ENCODE results near the gene PRRT1. TPM values are rescaled to one million over a fixed set of nuclear protein-coding genes. Genes with fewer than 3 reads are reported as not detected.
"Not testable (repeated sequence)": the region's sequence is repeated elsewhere in the genome, so short reads cannot be mapped to it uniquely, and the experiment has no call there.

Gene PRRT1
- total RNA-seq, 2 experiments from 2014 or later: 1.1 TPM

DNA sequence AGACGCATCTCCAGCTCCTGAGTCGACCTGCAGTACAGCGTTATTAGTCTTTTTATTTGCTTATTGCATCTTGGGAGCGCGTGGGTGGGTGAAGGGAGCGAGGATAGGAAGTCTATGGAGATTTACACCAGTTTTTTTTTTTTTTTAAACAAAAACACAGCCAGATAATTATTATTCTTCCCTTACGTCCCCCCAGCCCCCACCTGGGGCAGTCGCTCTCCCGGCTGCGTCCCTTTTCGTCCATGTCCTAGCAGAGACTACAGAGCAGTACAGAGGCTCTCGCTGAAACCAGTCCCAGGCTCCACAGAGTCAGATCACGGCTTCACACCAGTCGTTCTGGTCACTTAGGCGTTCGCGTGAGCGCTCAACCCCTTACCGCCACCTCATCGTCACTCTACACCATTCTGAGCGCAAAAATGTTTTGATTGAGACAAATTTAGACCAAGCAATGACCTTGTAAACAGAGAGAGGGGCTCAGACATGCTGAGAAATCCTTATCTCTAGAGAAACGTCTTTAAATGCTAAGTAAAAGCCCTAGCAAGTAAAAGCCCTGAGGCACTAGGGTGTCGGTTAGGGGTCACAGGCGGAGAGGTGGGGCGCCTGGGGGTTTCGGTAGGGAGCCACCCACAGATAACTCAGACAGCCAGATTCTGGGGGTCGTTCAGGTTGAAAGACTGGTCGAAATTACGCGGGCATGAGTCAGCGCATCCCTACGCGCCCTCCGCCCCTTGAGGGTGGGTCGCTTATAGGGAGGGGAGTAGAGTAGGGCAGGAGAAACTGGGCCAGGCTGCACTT is 1.2 kb upstream of the PRRT1 start:
- CTCF ChIA-PET: interaction anchor here (0.6 to 1.1 kb wide), 4 partner anchors 25 to 400 kb away, joined by 3 read pairs; partner anchors contain the start of gene ATF6B
- Mint-ChIP-seq H3K27ac (no peak overlapping the region), H3K27me3 (ENCODE audit: low read depth) (peaks cover 8% of the 10 kb centered on the region), H3K4me3 (peak overlapping the region; percentile 99), H3K36me3 (ENCODE audit: low read depth) (peaks cover 7% of the 10 kb centered on the region), H3K4me1 (ENCODE audit: low read depth) (peaks cover 55% of the 10 kb centered on the region), H3K9me3 (no peaks in the 10 kb centered on the region)
- intact Hi-C loops (cut with micrococcal nuclease): loop anchor here (5.0 kb wide), 1 partner anchor 196 kb away; the partner anchor contains the start of genes NELFE and SKIC2
- no peak for DNase-seq

DNA sequence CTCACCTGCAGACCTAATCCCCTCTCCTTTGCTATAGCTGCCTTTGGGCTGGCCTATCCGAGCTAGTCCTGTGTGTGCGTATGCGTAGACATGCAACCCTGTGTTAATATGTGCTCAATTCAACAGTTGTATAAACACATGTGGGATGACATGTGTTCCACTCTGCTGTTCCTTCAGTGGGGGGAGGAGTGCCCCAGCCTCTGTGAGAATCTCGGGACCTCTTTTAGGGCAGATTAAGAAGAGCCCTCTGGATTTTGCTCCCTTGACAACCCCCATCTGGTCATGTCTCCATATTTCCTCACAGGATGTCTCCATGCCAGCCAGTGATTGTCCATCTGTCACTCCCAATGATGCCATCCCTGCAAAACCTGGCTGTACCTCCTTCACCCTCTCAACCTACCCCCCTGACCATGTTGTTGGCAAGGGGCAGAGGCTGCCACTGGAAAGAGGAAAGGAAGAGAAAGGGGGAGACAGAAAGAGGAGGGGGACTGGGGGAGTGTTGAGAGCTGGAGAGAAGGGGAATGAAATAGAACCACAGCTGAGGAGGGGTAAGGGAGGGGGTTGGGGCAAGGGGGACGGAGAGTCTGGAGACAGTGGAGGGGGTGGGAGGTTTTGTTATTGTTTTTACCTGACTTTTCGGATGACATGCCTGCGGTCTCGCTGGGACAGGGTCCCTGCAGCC is 417 bp downstream of the PRRT1 start:
- Mint-ChIP-seq H3K27me3 (ENCODE audit: low read depth) (peaks cover 8% of the 10 kb centered on the region), H3K4me3 (peak overlapping the region; percentile 66), H3K9me3 (no peaks in the 10 kb centered on the region), H3K4me1 (ENCODE audit: low read depth) (peaks cover 55% of the 10 kb centered on the region), H3K36me3 (ENCODE audit: low read depth) (no peaks in the 10 kb centered on the region), H3K27ac (no peak overlapping the region)
- no peak for DNase-seq
- CTCF ChIA-PET: no interaction called here
- intact Hi-C loops (cut with micrococcal nuclease): loop anchor here (5.0 kb wide), 1 partner anchor 194 kb away; the partner anchor contains the start of genes NELFE and SKIC2

DNA sequence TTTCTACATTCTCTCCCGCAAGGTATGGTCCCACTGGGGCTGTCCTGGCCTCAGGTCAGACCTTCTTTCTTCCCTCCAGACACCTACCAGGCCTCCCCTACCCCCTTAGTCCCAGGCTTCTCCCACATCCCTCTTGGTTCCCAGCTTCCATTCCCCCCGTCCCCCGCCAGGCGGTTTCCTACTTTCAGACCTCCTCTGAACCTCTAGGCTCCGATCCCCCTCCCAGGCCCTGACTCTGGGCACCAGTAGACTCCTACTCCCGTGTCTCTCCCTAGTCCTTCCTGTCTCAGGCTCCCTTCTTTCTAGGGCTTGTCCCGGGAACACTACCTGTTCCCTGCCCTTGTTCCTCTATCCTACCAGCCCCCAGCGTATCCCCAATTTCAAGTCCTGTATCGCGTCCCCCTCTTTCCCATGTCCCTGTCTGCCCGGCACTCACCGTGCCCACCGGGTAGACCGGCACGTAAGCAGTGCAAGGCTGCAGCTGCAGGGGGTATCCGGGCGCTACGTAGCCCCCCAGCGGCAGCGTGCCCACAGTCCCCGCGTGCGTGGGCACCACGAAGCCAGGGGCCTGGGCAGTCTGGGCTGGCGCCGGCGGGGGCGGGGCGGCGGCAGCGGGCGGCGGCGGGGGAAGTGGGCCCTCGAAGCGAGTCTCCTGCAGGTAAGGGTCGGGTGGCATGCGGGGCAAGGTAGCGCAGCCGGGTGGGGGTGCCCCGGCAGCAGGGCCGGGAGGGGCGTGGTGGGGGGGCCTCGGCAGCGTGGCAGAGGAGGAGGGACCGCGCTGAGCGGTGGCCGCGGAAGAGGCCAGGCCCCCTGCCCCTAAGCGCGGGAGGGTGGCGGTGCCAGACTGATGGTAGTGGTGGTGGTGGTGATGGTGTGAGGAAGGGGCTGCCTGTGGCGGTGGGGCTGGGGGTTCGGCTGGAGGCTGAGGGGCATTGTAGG is 1.5 kb downstream of the PRRT1 start:
- CTCF ChIA-PET: no interaction called here
- intact Hi-C loops (cut with micrococcal nuclease): loop anchor here (5.0 kb wide), 1 partner anchor 193 kb away; the partner anchor contains the start of genes NELFE and SKIC2

DNA sequence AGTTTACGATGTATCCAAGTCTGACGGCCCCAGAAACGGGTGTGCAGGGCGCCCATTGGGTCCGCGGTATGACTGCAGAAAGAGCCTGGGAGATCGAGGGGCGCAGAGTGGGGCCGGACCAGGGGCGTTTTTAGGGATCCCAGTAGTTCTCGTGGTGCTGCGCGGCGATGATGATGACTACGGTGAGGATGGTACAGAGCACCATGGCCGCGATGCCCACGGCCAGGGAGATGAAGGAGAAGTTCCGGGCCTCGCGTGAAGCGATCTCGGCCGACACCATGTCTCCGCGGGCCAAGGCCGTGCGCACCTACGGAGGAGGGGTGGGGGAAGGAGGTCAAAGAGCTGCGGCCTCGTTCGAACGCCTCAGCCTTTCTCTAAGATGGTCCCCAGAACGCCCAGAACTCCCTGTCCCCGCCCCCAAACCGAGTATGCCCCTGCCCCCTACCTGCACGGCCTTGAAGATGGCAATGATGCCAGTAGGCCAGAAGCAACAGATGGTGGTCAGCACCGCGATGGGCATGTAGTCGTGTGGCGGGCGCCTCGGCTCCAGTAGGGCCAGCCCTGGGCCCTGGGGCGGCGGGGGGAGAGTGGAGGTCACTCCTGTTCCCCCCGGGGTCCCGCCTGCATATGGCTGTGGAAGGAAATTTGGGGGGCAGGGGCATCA is 2.5 kb downstream of the PRRT1 start:
- peaks cover 8% of the 10 kb centered on the region for H3K27me3 Mint-ChIP-seq (ENCODE audit: low read depth)
- DNase-seq: no peak
- peaks cover 45% of the 10 kb centered on the region for H3K4me1 Mint-ChIP-seq (ENCODE audit: low read depth)
- H3K36me3 Mint-ChIP-seq (ENCODE audit: low read depth): no peaks in the 10 kb centered on the region
- intact Hi-C loops (cut with micrococcal nuclease): no loop called here
- H3K27ac Mint-ChIP-seq: peak overlapping the region; percentile 28
- H3K9me3 Mint-ChIP-seq: no peaks in the 10 kb centered on the region
- CTCF ChIA-PET: interaction anchor here (0.8 kb wide), 1 partner anchor 13 kb away, joined by 4 read pairs; no protein-coding TSS in a partner anchor
- H3K4me3 Mint-ChIP-seq: peak overlapping the region; percentile 76

More for the DNA sequence above, 1.5 kb downstream of the PRRT1 start:
- Mint-ChIP-seq H3K27ac (no peak overlapping the region), H3K4me3 (peak overlapping the region; percentile 66), H3K27me3 (ENCODE audit: low read depth) (peaks cover 8% of the 10 kb centered on the region), H3K9me3 (no peaks in the 10 kb centered on the region), H3K36me3 (ENCODE audit: low read depth) (no peaks in the 10 kb centered on the region), H3K4me1 (ENCODE audit: low read depth) (peaks cover 51% of the 10 kb centered on the region)
- no peak for DNase-seq

DNA sequence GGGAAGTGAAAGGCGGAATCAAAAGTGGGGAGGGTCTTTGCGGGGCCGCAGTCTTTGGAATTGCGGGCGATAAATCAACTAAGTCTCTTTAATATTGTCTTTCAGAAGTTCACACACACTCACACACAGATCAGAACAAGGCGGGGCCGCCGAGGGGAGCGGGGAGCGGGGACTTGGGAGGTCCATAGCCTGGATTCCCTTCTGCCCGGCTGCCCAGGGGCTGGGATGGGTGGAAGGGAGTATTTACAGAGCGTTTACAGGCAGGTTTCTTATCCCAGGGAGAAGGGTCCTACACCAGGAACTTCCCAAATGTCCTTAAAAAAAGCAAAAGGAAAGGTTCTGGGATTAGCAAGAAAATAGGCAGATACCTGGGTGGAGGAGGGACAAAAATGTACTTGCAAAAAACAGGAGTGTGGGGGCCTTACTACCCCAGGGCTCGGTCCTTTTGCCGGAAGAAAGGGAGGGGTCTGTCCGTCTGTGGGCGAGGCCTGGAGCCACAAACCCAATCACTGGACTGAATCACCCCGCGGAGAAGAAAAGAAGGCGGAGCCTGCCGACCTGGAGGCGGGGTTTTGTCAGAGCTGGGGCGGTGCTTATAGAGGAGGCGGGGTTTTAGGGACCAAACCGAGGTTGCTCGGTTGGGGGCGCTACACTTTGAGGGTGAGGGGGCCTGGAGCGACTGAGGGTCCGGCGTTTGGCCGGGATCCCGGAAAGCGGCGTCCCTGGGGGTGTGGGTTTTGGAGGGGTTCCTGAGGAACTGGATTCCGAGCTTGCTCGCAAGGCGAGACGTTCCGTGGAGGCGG is 3.2 kb downstream of the PRRT1 start:
- H3K9me3 Mint-ChIP-seq: no peaks in the 10 kb centered on the region
- peak overlapping the region; percentile 76 for H3K4me3 Mint-ChIP-seq
- intact Hi-C loops (cut with micrococcal nuclease): loop anchor here (1.0 kb wide), 1 partner anchor 18 kb away; the partner anchor contains the start of gene FKBPL
- CTCF ChIA-PET: interaction anchor here (0.8 kb wide), 1 partner anchor 12 kb away, joined by 4 read pairs; no protein-coding TSS in a partner anchor
- peak; percentile 89 for DNase-seq
- H3K27me3 Mint-ChIP-seq (ENCODE audit: low read depth): peaks cover 8% of the 10 kb centered on the region
- H3K36me3 Mint-ChIP-seq (ENCODE audit: low read depth): no peaks in the 10 kb centered on the region
- peak overlapping the region; percentile 28 for H3K27ac Mint-ChIP-seq
- peaks cover 44% of the 10 kb centered on the region for H3K4me1 Mint-ChIP-seq (ENCODE audit: low read depth)

DNA sequence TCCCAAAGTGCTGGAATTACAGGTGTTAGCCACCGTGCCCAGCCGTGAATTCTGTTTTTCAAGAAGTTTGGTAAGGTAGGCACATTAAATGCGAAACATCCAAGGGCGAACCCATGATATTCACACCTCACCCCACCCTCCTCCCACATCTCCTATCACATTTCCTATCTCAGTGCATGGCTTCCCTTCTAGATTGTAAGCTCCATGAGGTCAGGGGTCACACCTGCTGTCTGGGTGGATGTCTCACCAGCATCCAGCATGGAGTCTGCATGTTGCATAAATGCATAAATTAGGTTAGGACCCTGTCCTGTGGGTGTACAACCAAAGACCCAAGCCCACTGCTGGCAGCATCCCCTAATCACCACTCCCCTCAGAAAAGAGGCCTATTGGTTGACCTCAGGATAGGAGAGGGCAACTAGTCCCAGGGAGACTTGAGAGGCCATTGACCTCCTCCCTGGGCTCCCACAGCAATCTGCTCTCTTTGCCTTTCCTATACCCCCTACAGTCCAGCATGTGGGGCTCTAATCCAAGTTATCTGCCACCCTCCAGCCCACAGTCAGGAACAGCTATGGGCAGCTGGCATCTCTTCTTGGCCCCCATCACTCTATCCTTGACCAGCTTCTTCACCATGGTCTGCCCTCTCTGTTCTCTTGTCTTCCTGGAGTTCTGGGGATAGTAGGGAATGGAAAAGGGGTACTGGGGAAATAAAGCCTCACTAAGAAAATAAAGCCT is 4.2 kb downstream of the PRRT1 start:
- no peak overlapping the region for H3K4me3 Mint-ChIP-seq
- CTCF ChIA-PET: interaction anchor here (1.3 kb wide), 1 partner anchor 99 kb away, joined by 4 read pairs; no protein-coding TSS in a partner anchor
- peaks cover 35% of the 10 kb centered on the region for H3K4me1 Mint-ChIP-seq (ENCODE audit: low read depth)
- peaks cover 8% of the 10 kb centered on the region for H3K27me3 Mint-ChIP-seq (ENCODE audit: low read depth)
- no peaks in the 10 kb centered on the region for H3K36me3 Mint-ChIP-seq (ENCODE audit: low read depth)
- H3K9me3 Mint-ChIP-seq: no peaks in the 10 kb centered on the region
- no peak overlapping the region for H3K27ac Mint-ChIP-seq
- DNase-seq: no peak
- intact Hi-C loops (cut with micrococcal nuclease): loop anchor here (1.0 kb wide), 1 partner anchor 17 kb away; the partner anchor contains the start of gene FKBPL

DNA sequence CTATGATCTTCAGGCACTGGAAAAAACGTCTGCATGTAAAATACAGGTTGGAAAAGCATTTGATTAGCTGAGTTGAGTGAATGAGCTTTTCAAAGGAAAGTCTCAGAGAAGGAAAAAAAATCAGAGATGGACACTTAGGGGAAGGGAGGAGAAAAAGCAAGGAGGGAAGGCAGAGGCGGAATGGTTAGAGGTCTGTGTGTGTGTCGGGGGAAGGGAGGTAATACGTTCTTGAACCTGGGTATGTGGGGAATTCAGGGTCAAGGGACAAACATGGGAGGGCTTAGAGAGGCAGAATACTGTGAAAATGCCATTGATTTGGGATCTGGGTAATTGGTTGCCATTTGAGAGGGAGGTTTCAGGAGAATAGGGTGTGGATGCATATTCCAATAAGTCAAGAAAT is 5.1 kb downstream of the PRRT1 start:
- DNase-seq: no peak
- CTCF ChIA-PET: interaction anchor here (0.6 to 1.3 kb wide), 2 partner anchors 100 to 1066 kb away, joined by 4 to 5 read pairs; no protein-coding TSS in a partner anchor
- Mint-ChIP-seq H3K4me1 (ENCODE audit: low read depth) (peaks cover 28% of the 10 kb centered on the region), H3K9me3 (no peaks in the 10 kb centered on the region), H3K36me3 (ENCODE audit: low read depth) (no peaks in the 10 kb centered on the region), H3K27ac (peak overlapping the region; percentile 2), H3K27me3 (ENCODE audit: low read depth) (peaks cover 8% of the 10 kb centered on the region), H3K4me3 (no peak overlapping the region)
- intact Hi-C loops (cut with micrococcal nuclease): no loop called here

DNA sequence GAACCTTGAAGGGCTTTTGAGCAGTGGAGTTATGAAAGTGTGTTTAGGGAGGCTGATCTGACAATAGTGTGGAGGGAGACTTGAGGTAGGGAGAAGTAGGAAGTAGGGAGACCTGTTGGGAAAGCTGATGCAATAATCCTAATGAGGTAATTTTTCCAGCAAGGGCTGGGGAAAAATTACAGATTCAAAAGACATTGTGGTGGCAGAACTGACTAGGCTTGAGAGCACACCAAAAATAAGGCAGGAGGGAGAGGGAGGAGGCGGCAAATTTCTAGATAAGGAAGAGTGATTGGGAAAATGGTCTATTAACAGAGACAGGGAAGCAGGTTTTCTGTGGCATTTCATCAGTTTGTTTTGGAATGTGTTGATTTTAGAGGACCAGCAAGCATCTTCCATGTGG is 5.5 kb downstream of the PRRT1 start:
- Mint-ChIP-seq H3K36me3 (ENCODE audit: low read depth) (no peaks in the 10 kb centered on the region), H3K9me3 (no peaks in the 10 kb centered on the region), H3K4me3 (no peak overlapping the region), H3K27me3 (ENCODE audit: low read depth) (peaks cover 8% of the 10 kb centered on the region), H3K4me1 (ENCODE audit: low read depth) (peaks cover 25% of the 10 kb centered on the region), H3K27ac (no peak overlapping the region)
- no peak for DNase-seq
- intact Hi-C loops (cut with micrococcal nuclease): no loop called here
- CTCF ChIA-PET: no interaction called here

DNA sequence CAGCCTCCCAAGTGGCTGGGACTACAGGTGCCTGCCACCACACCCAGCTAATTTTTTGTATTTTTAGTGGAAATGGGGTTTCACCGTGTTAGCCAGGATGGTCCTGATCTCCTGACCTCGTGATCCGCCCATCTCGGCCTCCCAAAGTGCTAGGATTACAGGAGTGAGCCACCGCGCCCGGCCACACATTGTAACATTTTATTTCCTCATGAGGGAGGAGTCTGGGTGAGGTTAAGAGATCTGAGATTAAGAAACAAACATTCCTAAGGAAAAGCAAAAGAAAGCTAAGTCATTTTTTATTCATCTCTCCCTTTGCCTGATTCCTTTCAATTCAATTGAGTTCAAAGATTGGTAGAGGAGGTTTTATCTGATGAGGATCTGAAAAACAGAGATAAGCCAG is 7.5 kb downstream of the PRRT1 start:
- H3K27me3 Mint-ChIP-seq (ENCODE audit: low read depth); CTCF ChIA-PET; H3K36me3 Mint-ChIP-seq (ENCODE audit: low read depth): not testable (repeated sequence)

DNA sequence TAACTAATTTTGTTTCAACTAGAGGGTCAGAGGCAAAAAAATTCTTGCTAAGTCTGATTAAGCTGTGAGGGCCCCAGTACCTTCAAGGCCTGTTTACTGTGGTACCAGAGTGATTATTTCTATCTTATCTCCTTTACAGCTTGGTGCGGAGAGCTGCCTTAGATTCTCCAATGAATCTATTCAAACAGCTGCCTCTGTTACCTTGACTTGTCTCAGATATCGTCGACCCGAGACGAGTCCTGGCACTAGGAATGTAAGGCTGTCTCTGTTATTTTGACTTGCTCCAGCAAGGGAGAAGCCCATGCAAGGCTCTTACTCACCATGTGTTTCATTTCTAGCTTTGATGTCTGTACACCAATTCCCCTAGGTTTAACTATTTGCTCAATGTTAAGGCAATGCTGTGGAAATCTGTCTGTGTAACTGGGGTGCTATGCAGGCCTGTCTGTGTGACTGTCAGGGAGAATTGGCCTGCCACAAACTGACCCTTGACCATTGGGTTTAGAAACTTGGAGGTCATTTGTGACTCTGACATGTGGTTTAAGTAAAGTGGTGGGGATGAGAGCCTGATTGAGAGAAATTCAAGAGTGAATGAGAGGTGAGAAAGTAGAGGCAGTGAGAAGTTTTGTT is 11.2 kb downstream of the PRRT1 start:
- Mint-ChIP-seq H3K27ac (no peak overlapping the region), H3K27me3 (ENCODE audit: low read depth) (no peaks in the 10 kb centered on the region), H3K4me3 (no peak overlapping the region), H3K9me3 (no peaks in the 10 kb centered on the region), H3K36me3 (ENCODE audit: low read depth) (no peaks in the 10 kb centered on the region), H3K4me1 (ENCODE audit: low read depth) (no peaks in the 10 kb centered on the region)
- intact Hi-C loops (cut with micrococcal nuclease): no loop called here
- CTCF ChIA-PET: no interaction called here
- no peak for DNase-seq

More for the DNA sequence above, 7.5 kb downstream of the PRRT1 start:
- H3K9me3 Mint-ChIP-seq; intact Hi-C loops (cut with micrococcal nuclease); DNase-seq; H3K4me3 Mint-ChIP-seq; H3K27ac Mint-ChIP-seq: not testable (repeated sequence)
- H3K4me1 Mint-ChIP-seq (ENCODE audit: low read depth): peaks cover 13% of the 10 kb centered on the region
